Sigmoid colon (tissue), 7 donors: ENCODE data around the gene DEFB126. TPM values are rescaled to one million over a fixed set of nuclear protein-coding genes. Genes with fewer than 3 reads are reported as not detected.

Source experiments
- DNase-seq: peaks from one replicate; pipeline ENCODE4 v3.0.0-alpha.2; 2019
- H3K27ac ChIP-seq, 4 donors: fragments of 200-600 bp; sonication (generic); one replicate each; pipeline ENCODE4 v1.5.1; 2016 to 2019; ENCODE audit warnings: mild to moderate bottlenecking in 1 of 4
- H3K27me3 ChIP-seq, 3 donors: fragments of 200-600 bp; sonication (generic); one replicate each; pipeline ENCODE4 v1.5.1; 2019; ENCODE audit warnings: mild to moderate bottlenecking in 1 of 3
- H3K36me3 ChIP-seq, 4 donors: fragments of 200-600 bp; sonication (generic); one replicate each; pipeline ENCODE4 v1.5.1; 2016 to 2019
- H3K4me1 ChIP-seq, 4 donors: fragments of 200-600 bp; sonication (generic); one replicate each; pipeline ENCODE4 v1.5.1; 2017 to 2019
- H3K4me3 ChIP-seq, 4 donors: fragments of 200-600 bp; sonication (generic); one replicate each; pipeline ENCODE4 v1.5.1; 2017 to 2019; ENCODE audit warnings: mild to moderate bottlenecking in 2 of 4, moderate library complexity in 1 of 4
- H3K9me3 ChIP-seq, 4 donors: fragments of 200-600 bp in 3 of 4; sonication (generic) in 3 of 4; one replicate each; pipeline versions ENCODE4 v1.5.1 to v1.6.1; 2013 to 2019
- CTCF ChIP-seq, 4 experiments: fragments of 450-650 bp in 3 of 4; fragments of 200-600 bp in 1 of 4; IDR thresholded peaks; one replicate each; pipeline ENCODE4 v1.5.1; 2016 to 2019; ENCODE audit warnings: antibody characterized with exemption in 4 of 4, mild to moderate bottlenecking in 3 of 4, moderate library complexity in 2 of 4
- EP300 ChIP-seq, 4 donors: sonication (generic); formaldehyde crosslinking; IDR thresholded peaks; one replicate each; pipeline ENCODE4 v1.6.1; 2017; ENCODE audit warnings: antibody characterized with exemption in 4 of 4
- POLR2A ChIP-seq, 2 donors: fragments of 450-650 bp; IDR thresholded peaks; one replicate each; pipeline ENCODE4 v1.6.1; 2016; ENCODE audit warnings: antibody characterized with exemption in 2 of 2, mild to moderate bottlenecking in 2 of 2, moderate library complexity in 2 of 2
- POLR2AphosphoS5 ChIP-seq, 4 donors: sonication (generic); formaldehyde crosslinking; IDR thresholded peaks; one replicate each; pipeline ENCODE4 v1.6.1; 2017; ENCODE audit warnings: antibody characterized with exemption in 4 of 4
- whole genome bisulfite sequencing, 2 donors: extraction: QIAGEN DNeasy Blood & Tissue Kit; methylation state at CpG; one replicate each; pipeline ENCODE4 v1.1.7; 2013; 5-methylcytosine and 5-hydroxymethylcytosine counted together
- intact Hi-C: fragments of 100-400 bp; cut with DNase I; formaldehyde crosslinking; loops from one replicate; pipeline ENCODE4 v1.15.1; 2023
- polyA plus RNA-seq, 3 donors: library from polyadenylated mRNA; stranded (reverse); fragments of 200-250 nt; gene quantifications; one replicate each; pipeline ENCODE4 v1.2.3, GENCODE V29; 2013
- total RNA-seq, 4 donors: library from RNA; depleted of rRNA; stranded (reverse); fragments of >200 nt; gene quantifications; one replicate each; pipeline ENCODE4 v1.1.0, GENCODE V29; 2016
- donor health status: healthy with polysubstance abuse.
- donor health status: Bipolar disorder and iron deficiency.
- donor health status: healthy.

Gene DEFB126
- total and polyA plus RNA-seq, 7 donors = not detected

- no peaks in the 10 kb centered on the region for H3K4me1 ChIP-seq
- 63 to 71% methylated on average over 2 of the region's 2 CpGs for WGBS, 2 donors
- intact Hi-C loops = no loop called here
- no peaks in the 10 kb centered on the region for H3K9me3 ChIP-seq
- peaks cover 0 to 7% (median 0%) of the 10 kb centered on the region in 3 donors for H3K27me3 ChIP-seq
- TF ChIP-seq CTCF (IDR thresholded peaks at IDR 0.05) (no peak), POLR2AphosphoS5 (IDR thresholded peaks at IDR 0.05) (no peak), EP300 (IDR thresholded peaks at IDR 0.05) (no peak), POLR2A (IDR thresholded peaks at IDR 0.05) (no peak)
- no peak overlapping the region for H3K4me3 ChIP-seq
- no peak for DNase-seq
- no peaks in the 10 kb centered on the region for H3K36me3 ChIP-seq
- no peak overlapping the region for H3K27ac ChIP-seq
These were observed 3.5 kb downstream of the DEFB126 start for GRCh38 chr20:145877-146276.

GRCh38 chr20:152131-152530 is 9.7 kb downstream of the DEFB126 start:
- Histone ChIP-seq H3K27ac (no peak overlapping the region), H3K27me3 (peaks cover 0 to 4% (median 0%) of the 10 kb centered on the region in 3 donors), H3K9me3 (no peaks in the 10 kb centered on the region), H3K4me3 (no peak overlapping the region), H3K4me1 (no peaks in the 10 kb centered on the region), H3K36me3 (no peaks in the 10 kb centered on the region)
- DNase-seq = no peak
- 76 to 94% methylated on average over 1 of the region's 1 CpG for WGBS, 2 donors
- no peak for TF ChIP-seq POLR2AphosphoS5 (IDR thresholded peaks at IDR 0.05)
- no peak for TF ChIP-seq CTCF (IDR thresholded peaks at IDR 0.05)
- TF ChIP-seq EP300 (IDR thresholded peaks at IDR 0.05) = no peak
- no peak for TF ChIP-seq POLR2A (IDR thresholded peaks at IDR 0.05)
- intact Hi-C loops = no loop called here

GRCh38 chr20:157154-157553 is 14.8 kb downstream of the DEFB126 start, which contains the start of gene DEFB127:
Gene DEFB127, plus strand, starts transcription at chr20:157454. Its CDS starts 91 bp downstream, at chr20:157545.
- Histone ChIP-seq H3K36me3 (no peaks in the 10 kb centered on the region), H3K9me3 (no peaks in the 10 kb centered on the region), H3K27me3 (no peaks in the 10 kb centered on the region), H3K27ac (no peak within 1 kb of the TSS), H3K4me1 (no peaks in the 10 kb centered on the region), H3K4me3 (no peak within 1 kb of the TSS)
- WGBS, 2 donors = 87 to 95% methylated on average over 5 of the region's 5 CpGs
- TF ChIP-seq POLR2AphosphoS5 (IDR thresholded peaks at IDR 0.05) (no peak), POLR2A (IDR thresholded peaks at IDR 0.05) (no peak), CTCF (IDR thresholded peaks at IDR 0.05) (no peak), EP300 (IDR thresholded peaks at IDR 0.05) (no peak)
- DNase-seq = no peak
- intact Hi-C loops = no loop called here

GRCh38 chr20:164618-165017 is 22.2 kb downstream of the DEFB126 start:
- H3K27ac ChIP-seq = no peak overlapping the region
- H3K4me3 ChIP-seq = no peak overlapping the region
- DNase-seq = no peak
- H3K9me3 ChIP-seq = no peaks in the 10 kb centered on the region
- H3K27me3 ChIP-seq = no peaks in the 10 kb centered on the region
- no peaks in the 10 kb centered on the region for H3K4me1 ChIP-seq
- 43 to 69% methylated on average over 3 of the region's 3 CpGs for WGBS, 2 donors
- intact Hi-C loops = no loop called here
- H3K36me3 ChIP-seq = no peaks in the 10 kb centered on the region
- TF ChIP-seq POLR2AphosphoS5 (IDR thresholded peaks at IDR 0.05) (no peak), EP300 (IDR thresholded peaks at IDR 0.05) (no peak), POLR2A (IDR thresholded peaks at IDR 0.05) (no peak), CTCF (IDR thresholded peaks at IDR 0.05) (no peak)

GRCh38 chr20:168876-169275 is 26.5 kb downstream of the DEFB126 start:
- intact Hi-C loops = no loop called here
- no peak for DNase-seq
- Histone ChIP-seq H3K9me3 (no peaks in the 10 kb centered on the region), H3K4me1 (no peaks in the 10 kb centered on the region), H3K27me3 (no peaks in the 10 kb centered on the region), H3K27ac (no peak overlapping the region), H3K4me3 (no peak overlapping the region), H3K36me3 (no peaks in the 10 kb centered on the region)
- 78 to 79% methylated on average over 2 of the region's 2 CpGs for WGBS, 2 donors
- no peak for TF ChIP-seq CTCF (IDR thresholded peaks at IDR 0.05)
- no peak for TF ChIP-seq EP300 (IDR thresholded peaks at IDR 0.05)
- TF ChIP-seq POLR2AphosphoS5 (IDR thresholded peaks at IDR 0.05) = no peak
- TF ChIP-seq POLR2A (IDR thresholded peaks at IDR 0.05) = no peak
